ENCODE measurements around the gene IMP4. TPM values are rescaled to one million over a fixed set of nuclear protein-coding genes. Genes with fewer than 3 reads are reported as not detected.

The IMP4 gene
- total and polyA plus RNA-seq, 2 donors = 47.4 to 47.5 TPM

DNA sequence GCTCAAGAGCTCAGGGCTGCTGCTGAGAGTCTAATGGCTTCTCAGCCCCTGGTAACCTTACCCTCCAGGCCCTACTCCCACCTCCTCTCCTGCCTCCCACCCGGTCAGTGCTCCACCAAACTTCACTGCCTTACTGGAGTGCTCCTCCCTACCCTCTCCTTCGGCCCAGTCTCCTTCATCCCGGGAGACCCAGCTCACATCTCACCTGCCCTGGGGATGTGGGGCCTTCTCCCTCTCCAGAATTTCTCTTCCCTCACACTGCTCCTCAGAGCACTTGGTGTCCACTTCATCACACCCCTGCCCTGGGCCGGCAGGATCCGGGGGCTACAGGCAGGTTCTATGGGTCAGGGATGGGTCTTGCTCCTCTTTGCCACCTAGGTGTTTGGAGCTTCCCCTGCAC, 34.8 kb downstream of the IMP4 start:
- Histone ChIP-seq H3K9me3 (ENCODE audit: control insufficient read depth in 2 of 2, insufficient read depth in 1 of 2, low read length in 1 of 2) (peaks cover 0 to 3% of the 10 kb centered on the region in 2 donors), H3K4me3 (ENCODE audit: low read length in 2 of 2) (no peak overlapping the region), H3K27ac (ENCODE audit: low read depth in 1 of 2, low read length in 1 of 2) (no peak overlapping the region), H3K4me1 (ENCODE audit: control insufficient read depth in 2 of 2, insufficient read depth in 2 of 2, low read length in 2 of 2) (peaks cover 11 to 36% of the 10 kb centered on the region in 2 donors), H3K27me3 (ENCODE audit: control insufficient read depth in 2 of 2, insufficient read depth in 1 of 2, low read length in 1 of 2) (no peaks in the 10 kb centered on the region), H3K36me3 (ENCODE audit: control insufficient read depth in 2 of 2, insufficient read depth in 2 of 2, low read length in 1 of 2) (peaks cover 0 to 5% of the 10 kb centered on the region in 2 donors)
- WGBS = 97% methylated on average over 5 of the region's 5 CpGs
- no peak for DNase-seq (ENCODE audit: low read depth in 6 of 9, low spot score in 9 of 9)

- Histone ChIP-seq H3K4me3 (ENCODE audit: low read length in 2 of 2) (no peak overlapping the region), H3K36me3 (ENCODE audit: control insufficient read depth in 2 of 2, insufficient read depth in 2 of 2, low read length in 1 of 2) (peaks cover 2 to 5% of the 10 kb centered on the region in 2 donors), H3K9me3 (ENCODE audit: control insufficient read depth in 2 of 2, insufficient read depth in 1 of 2, low read length in 1 of 2) (peaks cover 0 to 3% of the 10 kb centered on the region in 2 donors), H3K27me3 (ENCODE audit: control insufficient read depth in 2 of 2, insufficient read depth in 1 of 2, low read length in 1 of 2) (no peaks in the 10 kb centered on the region), H3K4me1 (ENCODE audit: control insufficient read depth in 2 of 2, insufficient read depth in 2 of 2, low read length in 2 of 2) (peaks cover 7 to 27% of the 10 kb centered on the region in 2 donors), H3K27ac (ENCODE audit: low read depth in 1 of 2, low read length in 1 of 2) (no peak overlapping the region)
- 92% methylated on average over 3 of the region's 3 CpGs for WGBS
- DNase-seq (ENCODE audit: low read depth in 6 of 9, low spot score in 9 of 9) = no peak
Measured at GRCh38 chr2:130378206-130378897, 35.7 kb downstream of the IMP4 start.

GRCh38 chr2:130378898-130379214, 36.2 kb downstream of the IMP4 start:
- Histone ChIP-seq H3K36me3 (ENCODE audit: control insufficient read depth in 2 of 2, insufficient read depth in 2 of 2, low read length in 1 of 2) (peaks cover 2 to 5% of the 10 kb centered on the region in 2 donors), H3K27ac (ENCODE audit: low read depth in 1 of 2, low read length in 1 of 2) (no peak overlapping the region), H3K4me1 (ENCODE audit: control insufficient read depth in 2 of 2, insufficient read depth in 2 of 2, low read length in 2 of 2) (peaks cover 7 to 26% of the 10 kb centered on the region in 2 donors), H3K27me3 (ENCODE audit: control insufficient read depth in 2 of 2, insufficient read depth in 1 of 2, low read length in 1 of 2) (no peaks in the 10 kb centered on the region), H3K4me3 (ENCODE audit: low read length in 2 of 2) (no peak overlapping the region), H3K9me3 (ENCODE audit: control insufficient read depth in 2 of 2, insufficient read depth in 1 of 2, low read length in 1 of 2) (peaks cover 0 to 3% of the 10 kb centered on the region in 2 donors)
- DNase-seq (ENCODE audit: low read depth in 6 of 9, low spot score in 9 of 9) = no peak
- WGBS = 97% methylated on average over 3 of the region's 3 CpGs

DNA sequence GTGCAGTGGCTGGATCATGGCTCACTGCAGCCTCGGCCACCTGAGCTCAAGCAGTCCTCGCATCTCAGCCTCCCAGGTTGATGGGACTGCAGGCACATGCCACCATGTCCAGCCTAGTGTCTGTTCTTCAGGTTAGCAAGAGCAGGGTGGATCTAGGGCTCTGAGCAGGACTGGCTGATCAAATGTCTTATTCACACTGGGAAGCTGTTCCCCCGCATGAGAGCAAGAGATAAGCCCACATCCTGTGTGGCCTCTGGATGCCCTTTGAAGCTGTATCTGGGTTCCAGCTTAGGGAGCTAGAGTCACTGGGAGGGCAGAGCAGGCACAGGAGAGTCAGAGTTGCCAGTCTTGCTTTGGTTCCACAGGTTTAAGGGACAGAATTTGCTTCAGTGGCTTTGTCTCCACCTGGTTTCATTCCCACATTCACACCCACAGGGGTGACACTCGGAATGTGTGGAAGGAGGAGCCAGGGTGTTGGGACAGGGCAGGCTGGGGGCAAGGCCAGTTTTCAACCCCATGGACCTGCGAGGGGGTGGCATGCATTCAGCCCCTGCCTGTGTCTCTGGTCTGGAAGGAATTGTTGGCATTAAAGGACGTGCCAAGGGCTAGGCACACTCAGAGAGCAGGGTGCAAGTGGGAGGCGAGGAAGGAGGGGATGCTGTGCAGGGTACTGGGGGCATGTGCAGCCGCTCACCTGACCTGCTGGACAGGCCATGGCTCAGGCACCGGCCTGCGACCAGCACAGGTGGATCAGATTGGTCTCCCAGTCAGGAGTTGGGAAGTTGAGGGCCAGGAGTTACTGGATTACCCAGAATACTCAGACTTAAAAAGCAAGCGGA, 37.6 kb downstream of the IMP4 start:
- H3K36me3 ChIP-seq (ENCODE audit: control insufficient read depth in 2 of 2, insufficient read depth in 2 of 2, low read length in 1 of 2) = peaks cover 2 to 5% of the 10 kb centered on the region in 2 donors

DNA sequence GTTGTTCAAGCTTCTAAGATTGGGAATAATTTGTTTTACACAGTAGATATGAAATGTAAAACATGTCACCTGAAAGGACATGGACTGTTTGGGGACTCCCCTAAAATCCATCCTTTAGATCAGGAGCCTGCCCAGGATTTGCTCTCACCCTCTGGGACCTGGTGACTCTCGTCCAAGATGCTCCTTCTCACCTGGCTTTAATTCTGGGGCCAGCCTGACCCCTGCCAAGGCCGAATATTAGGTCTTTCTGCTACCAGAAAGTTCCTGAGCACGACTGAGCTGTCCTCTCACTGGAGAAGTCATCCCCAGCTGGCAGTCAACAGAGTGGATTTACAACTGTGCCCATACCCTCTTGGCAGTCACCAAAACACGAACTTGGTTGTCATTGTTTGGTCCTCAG, 38.4 kb downstream of the IMP4 start:
- H3K4me1 ChIP-seq (ENCODE audit: control insufficient read depth in 2 of 2, insufficient read depth in 2 of 2, low read length in 2 of 2) = peaks cover 7 to 26% of the 10 kb centered on the region in 2 donors
- H3K9me3 ChIP-seq (ENCODE audit: control insufficient read depth in 2 of 2, insufficient read depth in 1 of 2, low read length in 1 of 2) = peaks cover 0 to 3% of the 10 kb centered on the region in 2 donors
- no peak for DNase-seq (ENCODE audit: low read depth in 6 of 9, low spot score in 9 of 9)
- 96% methylated on average over 4 of the region's 4 CpGs for WGBS
- no peaks in the 10 kb centered on the region for H3K27me3 ChIP-seq (ENCODE audit: control insufficient read depth in 2 of 2, insufficient read depth in 1 of 2, low read length in 1 of 2)
- no peak overlapping the region for H3K4me3 ChIP-seq (ENCODE audit: low read length in 2 of 2)
- H3K27ac ChIP-seq (ENCODE audit: low read depth in 1 of 2, low read length in 1 of 2) = no peak overlapping the region
- peaks cover 2 to 5% of the 10 kb centered on the region in 2 donors for H3K36me3 ChIP-seq (ENCODE audit: control insufficient read depth in 2 of 2, insufficient read depth in 2 of 2, low read length in 1 of 2)

More for the DNA sequence above, 37.6 kb downstream of the IMP4 start:
- no peak overlapping the region for H3K4me3 ChIP-seq (ENCODE audit: low read length in 2 of 2)
- no peaks in the 10 kb centered on the region for H3K27me3 ChIP-seq (ENCODE audit: control insufficient read depth in 2 of 2, insufficient read depth in 1 of 2, low read length in 1 of 2)
- whole genome bisulfite sequencing = 87% methylated on average over 11 of the region's 11 CpGs
- peaks cover 7 to 26% of the 10 kb centered on the region in 2 donors for H3K4me1 ChIP-seq (ENCODE audit: control insufficient read depth in 2 of 2, insufficient read depth in 2 of 2, low read length in 2 of 2)
- no peak overlapping the region for H3K27ac ChIP-seq (ENCODE audit: low read depth in 1 of 2, low read length in 1 of 2)
- DNase-seq (ENCODE audit: low read depth in 6 of 9, low spot score in 9 of 9) = peak in 1 of 9 donors; percentile 48
- H3K9me3 ChIP-seq (ENCODE audit: control insufficient read depth in 2 of 2, insufficient read depth in 1 of 2, low read length in 1 of 2) = peaks cover 0 to 3% of the 10 kb centered on the region in 2 donors

GRCh38 chr2:130381619-130382018, 38.9 kb downstream of the IMP4 start:
- Histone ChIP-seq H3K36me3 (ENCODE audit: control insufficient read depth in 2 of 2, insufficient read depth in 2 of 2, low read length in 1 of 2) (peaks cover 2 to 5% of the 10 kb centered on the region in 2 donors), H3K27ac (ENCODE audit: low read depth in 1 of 2, low read length in 1 of 2) (no peak overlapping the region)
- 95% methylated on average over 4 of the region's 4 CpGs for WGBS

GRCh38 chr2:130382313-130382917, 39.7 kb downstream of the IMP4 start:
- Histone ChIP-seq H3K4me3 (ENCODE audit: low read length in 2 of 2) (no peak overlapping the region), H3K9me3 (ENCODE audit: control insufficient read depth in 2 of 2, insufficient read depth in 1 of 2, low read length in 1 of 2) (peaks cover 0 to 3% of the 10 kb centered on the region in 2 donors), H3K27ac (ENCODE audit: low read depth in 1 of 2, low read length in 1 of 2) (no peak overlapping the region), H3K4me1 (ENCODE audit: control insufficient read depth in 2 of 2, insufficient read depth in 2 of 2, low read length in 2 of 2) (peaks cover 7 to 15% of the 10 kb centered on the region in 2 donors), H3K27me3 (ENCODE audit: control insufficient read depth in 2 of 2, insufficient read depth in 1 of 2, low read length in 1 of 2) (no peaks in the 10 kb centered on the region), H3K36me3 (ENCODE audit: control insufficient read depth in 2 of 2, insufficient read depth in 2 of 2, low read length in 1 of 2) (peaks cover 2 to 3% of the 10 kb centered on the region in 2 donors)
- no peak for DNase-seq (ENCODE audit: low read depth in 6 of 9, low spot score in 9 of 9)
- WGBS = 96% methylated on average over 8 of the region's 8 CpGs

More at GRCh38 chr2:130381619-130382018, 38.9 kb downstream of the IMP4 start:
- no peaks in the 10 kb centered on the region for H3K27me3 ChIP-seq (ENCODE audit: control insufficient read depth in 2 of 2, insufficient read depth in 1 of 2, low read length in 1 of 2)
- H3K9me3 ChIP-seq (ENCODE audit: control insufficient read depth in 2 of 2, insufficient read depth in 1 of 2, low read length in 1 of 2) = peaks cover 0 to 3% of the 10 kb centered on the region in 2 donors
- peaks cover 7 to 23% of the 10 kb centered on the region in 2 donors for H3K4me1 ChIP-seq (ENCODE audit: control insufficient read depth in 2 of 2, insufficient read depth in 2 of 2, low read length in 2 of 2)
- DNase-seq (ENCODE audit: low read depth in 6 of 9, low spot score in 9 of 9) = no peak
- no peak overlapping the region for H3K4me3 ChIP-seq (ENCODE audit: low read length in 2 of 2)

- H3K36me3 ChIP-seq (ENCODE audit: control insufficient read depth in 2 of 2, insufficient read depth in 2 of 2, low read length in 1 of 2) = peaks cover 2 to 3% of the 10 kb centered on the region in 2 donors
- H3K27ac ChIP-seq (ENCODE audit: low read depth in 1 of 2, low read length in 1 of 2) = no peak overlapping the region
- H3K9me3 ChIP-seq (ENCODE audit: control insufficient read depth in 2 of 2, insufficient read depth in 1 of 2, low read length in 1 of 2) = no peaks in the 10 kb centered on the region
- H3K4me3 ChIP-seq (ENCODE audit: low read length in 2 of 2) = no peak overlapping the region
- H3K4me1 ChIP-seq (ENCODE audit: control insufficient read depth in 2 of 2, insufficient read depth in 2 of 2, low read length in 2 of 2) = peaks cover 0 to 4% of the 10 kb centered on the region in 2 donors
- 94% methylated on average over 3 of the region's 3 CpGs for WGBS
- DNase-seq (ENCODE audit: low read depth in 6 of 9, low spot score in 9 of 9) = no peak
- peaks cover 0 to 3% of the 10 kb centered on the region in 2 donors for H3K27me3 ChIP-seq (ENCODE audit: control insufficient read depth in 2 of 2, insufficient read depth in 1 of 2, low read length in 1 of 2)
Measured at GRCh38 chr2:130385709-130386108, 43.0 kb downstream of the IMP4 start.

GRCh38 chr2:130387071-130387400, 44.3 kb downstream of the IMP4 start:
- 91% methylated on average over 4 of the region's 4 CpGs for WGBS
- Histone ChIP-seq H3K4me1 (ENCODE audit: control insufficient read depth in 2 of 2, insufficient read depth in 2 of 2, low read length in 2 of 2) (peaks cover 0 to 11% of the 10 kb centered on the region in 2 donors), H3K4me3 (ENCODE audit: low read length in 2 of 2) (no peak overlapping the region), H3K27me3 (ENCODE audit: control insufficient read depth in 2 of 2, insufficient read depth in 1 of 2, low read length in 1 of 2) (peaks cover 0 to 17% of the 10 kb centered on the region in 2 donors), H3K36me3 (ENCODE audit: control insufficient read depth in 2 of 2, insufficient read depth in 2 of 2, low read length in 1 of 2) (peaks cover 0 to 2% of the 10 kb centered on the region in 2 donors), H3K9me3 (ENCODE audit: control insufficient read depth in 2 of 2, insufficient read depth in 1 of 2, low read length in 1 of 2) (no peaks in the 10 kb centered on the region), H3K27ac (ENCODE audit: low read depth in 1 of 2, low read length in 1 of 2) (no peak overlapping the region)
- DNase-seq (ENCODE audit: low read depth in 6 of 9, low spot score in 9 of 9) = no peak
